Esophagus mucosa (tissue), 1 donor: ENCODE measurements around the gene LMO2. TPM values are rescaled to one million over a fixed set of nuclear protein-coding genes. Genes with fewer than 3 reads are reported as not detected.

Source experiments
- ATAC-seq: fragments of 200-7000 bp; cut with Tn5 transposase; one replicate; pipeline ENCODE4 v1.9.1; 2020
- total RNA-seq: library from RNA; stranded (reverse); gene quantifications from one replicate; pipeline ENCODE4 v1.2.4, GENCODE V29; 2023
- donor health status: DM: yes; HTN: yes; CAD: no.

The LMO2 gene
- total RNA-seq, 1 donor from 2014 or later, result 11.7 TPM

- no peak for ATAC-seq
These were observed 6.4 kb downstream of the LMO2 start for GRCh38 chr11:33885338-33886005.

- no peak for ATAC-seq
These were observed 7.3 kb downstream of the LMO2 start for GRCh38 chr11:33884601-33885000.

- ATAC-seq, result no peak
These were observed 7.8 kb downstream of the LMO2 start for GRCh38 chr11:33884035-33884434.

- no peak for ATAC-seq
These were observed 10.0 kb downstream of the LMO2 start for GRCh38 chr11:33881651-33882503.

GRCh38 chr11:33880979-33881378 is 10.9 kb downstream of the LMO2 start:
- ATAC-seq, result no peak

- ATAC-seq, result no peak
These were observed 12.5 kb downstream of the LMO2 start for GRCh38 chr11:33879375-33879774.

GRCh38 chr11:33877038-33877437 is 14.8 kb downstream of the LMO2 start:
- ATAC-seq, result peak; percentile 28

- ATAC-seq, result peak; percentile 65
These were observed 16.1 kb downstream of the LMO2 start for GRCh38 chr11:33875621-33876294.

GRCh38 chr11:33874910-33875490 is 16.9 kb downstream of the LMO2 start:
- no peak for ATAC-seq

- ATAC-seq, result no peak
These were observed 17.4 kb downstream of the LMO2 start for GRCh38 chr11:33874433-33874832.

GRCh38 chr11:33869481-33870422 is 22.1 kb downstream of the LMO2 start:
- ATAC-seq, result peak; percentile 67

GRCh38 chr11:33868647-33869461 is 23.0 kb downstream of the LMO2 start:
- peak; percentile 34 for ATAC-seq

- ATAC-seq, result no peak
These were observed 23.8 kb downstream of the LMO2 start for GRCh38 chr11:33867996-33868646.

- ATAC-seq, result no peak
These were observed 24.3 kb downstream of the LMO2 start for GRCh38 chr11:33867561-33867960.

GRCh38 chr11:33866936-33867335 is 24.9 kb downstream of the LMO2 start:
- ATAC-seq, result no peak

GRCh38 chr11:33864479-33864878 is 27.4 kb downstream of the LMO2 start:
- ATAC-seq, result no peak

- ATAC-seq, result no peak
These were observed 28.3 kb downstream of the LMO2 start for GRCh38 chr11:33863418-33864172.

GRCh38 chr11:33861941-33862589 is 29.8 kb downstream of the LMO2 start:
- ATAC-seq, result no peak

GRCh38 chr11:33861386-33861785 is 30.5 kb downstream of the LMO2 start:
- no peak for ATAC-seq
